Measurements from ENCODE around the gene F9.

The F9 gene

GRCh38 chrX:139600105-139600504 lies 69.6 kb downstream of the F9 start:
- DNase-seq (ENCODE audit: low read depth), result no peak
